Measurements from ENCODE around the gene KRT7. TPM values are rescaled to one million over a fixed set of nuclear protein-coding genes. Genes with fewer than 3 reads are reported as not detected.

Gene KRT7
- total and polyA plus RNA-seq, 9 of the 15 experiments (the other 6 are each of a cell fraction or from before 2014, with no cell fraction given): 1.4 TPM; not detected in 8

- Histone ChIP-seq H2AFZ (ENCODE audit: low read depth, low read length) (no peak overlapping the region), H3K4me2 (ENCODE audit: insufficient read depth, low read length) (no peak overlapping the region), H4K20me1 (replicated peaks; ENCODE audit: control insufficient read depth, insufficient read depth, low read length) (peaks cover 13% of the 10 kb centered on the region), H3K4me3 (no peak overlapping the region), H3K27me3 (ENCODE audit: control insufficient read depth in 2 of 2, insufficient read depth in 2 of 2, low read length in 2 of 2) (peaks cover 32 to 78% of the 10 kb centered on the region in 2 experiments; a peak in 4 of 5 replicates), H3K9ac (ENCODE audit: insufficient read depth in 1 of 2, low read depth in 2 of 2, low read length in 2 of 2) (no peak overlapping the region), H3K4me1 (replicated peaks in 1 of 2; ENCODE audit: control insufficient read depth in 2 of 2, insufficient read depth in 2 of 2, low read length in 2 of 2) (peaks cover 0 to 3% of the 10 kb centered on the region in 2 experiments; a peak in 4 of 5 replicates), H3K9me1 (ENCODE audit: control insufficient read depth, insufficient read depth, low read length) (peaks cover 4% of the 10 kb centered on the region), H3K27ac (ENCODE audit: extremely low read depth, low read depth, low read length) (no peak overlapping the region), H3K36me3 (ENCODE audit: control insufficient read depth, insufficient read depth, low read length) (no peaks in the 10 kb centered on the region), H3K9me3 (replicated peaks; ENCODE audit: control insufficient read depth, insufficient read depth, low read depth, low read length) (no peaks in the 10 kb centered on the region), H3K79me2 (ENCODE audit: control insufficient read depth, insufficient read depth, low read length) (no peaks in the 10 kb centered on the region)
- in situ Hi-C loops (cut with MboI) (no loop called here), intact Hi-C loops (cut with micrococcal nuclease) (no loop called here)
- no peak for FAIRE-seq
- DNase-seq (ENCODE audit: extremely low read depth in 1 of 4, low spot score in 3 of 4): no peak
- BruUV-seq (replicated peaks): no TSS peak
- TF ChIP-seq ZNF384 (IDR thresholded peaks at IDR 0.05; ENCODE audit: low read depth, low read length) (no peak), STAG1 (CRISPR knock-in tag; IDR thresholded peaks at IDR 0.05; ENCODE audit: borderline replicate concordance) (no peak), SUPT5H (IDR thresholded peaks at IDR 0.05) (no peak), NELFE (IDR thresholded peaks at IDR 0.05; ENCODE audit: insufficient read depth, insufficient read length) (no peak), HNRNPH1 (optimal IDR thresholded peaks at IDR 0.05; ENCODE audit: low read depth, low read length) (no peak), ZNF140 (CRISPR knock-in tag; IDR thresholded peaks at IDR 0.05) (no peak), ZNF175 (CRISPR knock-in tag; IDR thresholded peaks at IDR 0.05; ENCODE audit: low read depth) (no peak), SOX6 (IDR thresholded peaks at IDR 0.05) (no peak), MAFG (tag; conservative IDR thresholded peaks at IDR 0.05) (no peak), MTA3 (IDR thresholded peaks at IDR 0.05; ENCODE audit: borderline replicate concordance) (no peak), MAFF (IDR thresholded peaks at IDR 0.05; ENCODE audit: low read length) (no peak), ATF3 (IDR thresholded peaks at IDR 0.05) (no peak), ATF3 (CRISPR knock-in tag; conservative IDR thresholded peaks at IDR 0.05) (no peak), ZNF639 (CRISPR knock-in tag; conservative IDR thresholded peaks at IDR 0.05 in 1 of 2, IDR thresholded peaks at IDR 0.05 in 1 of 2) (no peak)
- ChIA-PET POLR2A (interaction anchor here (0.7 to 1.1 kb wide), 2 partner anchors 13 to 174 kb away, joined by 3 to 4 read pairs; partner anchors contain the start of gene KRT80), CTCF (ENCODE audit: low intra/inter-chr PET ratio) (no interaction called here)
- WGBS (ENCODE audit: insufficient coverage, low coverage, missing lambda C conversion rate): 0% methylated on average over 7 of the region's 7 CpGs
- ATAC-seq: no peak
Observed at GRCh38 chr12:52204931-52205505, 28.0 kb upstream of the KRT7 start.

Measured in K562 (cell line).